ENCODE measurements around the gene TELO2.

TELO2 gene

GRCh38 chr16:1469693-1470201 is 23.4 kb upstream of the TELO2 start:
- no peak for DNase-seq (ENCODE audit: low spot score)
- in situ Hi-C loops (cut with MboI; ENCODE audit: low pct_unique_long_range_greater_than_20kb, low sequenced_read_pairs, unreplicated experiment) = no loop called here
- TF ChIP-seq CTCF (IDR thresholded peaks at IDR 0.05; ENCODE audit: extremely low read depth, insufficient read depth, missing control alignments) = no peak

GRCh38 chr16:1470481-1471251 is 22.5 kb upstream of the TELO2 start:
- DNase-seq (ENCODE audit: low spot score) = no peak
- TF ChIP-seq CTCF (IDR thresholded peaks at IDR 0.05; ENCODE audit: extremely low read depth, insufficient read depth, missing control alignments) = no peak
- in situ Hi-C loops (cut with MboI; ENCODE audit: low pct_unique_long_range_greater_than_20kb, low sequenced_read_pairs, unreplicated experiment) = no loop called here

GRCh38 chr16:1471569-1472194 is 21.5 kb upstream of the TELO2 start:
- in situ Hi-C loops (cut with MboI; ENCODE audit: low pct_unique_long_range_greater_than_20kb, low sequenced_read_pairs, unreplicated experiment) = no loop called here
- no peak for DNase-seq (ENCODE audit: low spot score)
- no peak for TF ChIP-seq CTCF (IDR thresholded peaks at IDR 0.05; ENCODE audit: extremely low read depth, insufficient read depth, missing control alignments)

GRCh38 chr16:1472974-1473373 is 20.2 kb upstream of the TELO2 start:
- DNase-seq (ENCODE audit: low spot score) = no peak
- in situ Hi-C loops (cut with MboI; ENCODE audit: low pct_unique_long_range_greater_than_20kb, low sequenced_read_pairs, unreplicated experiment) = no loop called here
- no peak for TF ChIP-seq CTCF (IDR thresholded peaks at IDR 0.05; ENCODE audit: extremely low read depth, insufficient read depth, missing control alignments)

GRCh38 chr16:1474082-1474795 is 18.9 kb upstream of the TELO2 start:
- DNase-seq (ENCODE audit: low spot score) = no peak
- in situ Hi-C loops (cut with MboI; ENCODE audit: low pct_unique_long_range_greater_than_20kb, low sequenced_read_pairs, unreplicated experiment) = no loop called here
- TF ChIP-seq CTCF (IDR thresholded peaks at IDR 0.05; ENCODE audit: extremely low read depth, insufficient read depth, missing control alignments) = no peak

- in situ Hi-C loops (cut with MboI; ENCODE audit: low pct_unique_long_range_greater_than_20kb, low sequenced_read_pairs, unreplicated experiment) = no loop called here
- no peak for TF ChIP-seq CTCF (IDR thresholded peaks at IDR 0.05; ENCODE audit: extremely low read depth, insufficient read depth, missing control alignments)
- peak; percentile 99 for DNase-seq (ENCODE audit: low spot score)
Observed at GRCh38 chr16:1474796-1475551, 18.2 kb upstream of the TELO2 start, which contains the start of gene CLCN7. Gene CLCN7 (minus strand): TSS chr16:1475028. CDS start chr16:1474974, 54 bp downstream.

All from GM13977 (cell line).